ENCODE measurements around the gene HIVEP1.
A peak's percentile ranks its signal among the peaks of the same experiment; 100 is the strongest.

The HIVEP1 gene

GRCh38 chr6:12012038-12012557 is at the start of gene HIVEP1:
Gene HIVEP1 (plus strand): TSS chr6:12012312. CDS start chr6:12015629, 3,317 bp downstream.
- ChIA-PET POLR2A (interaction anchor here (2.0 to 2.4 kb wide), 2 partner anchors 242 to 246 kb away, joined by 6 to 7 read pairs; no protein-coding TSS in a partner anchor), CTCF (interaction anchor here (0.9 kb wide), 1 partner anchor 357 kb away, joined by 4 read pairs; no protein-coding TSS in a partner anchor)
- no peak for TF ChIP-seq CTCF (IDR thresholded peaks at IDR 0.05; ENCODE audit: insufficient read depth, low read length, missing control alignments)
- peak within 1 kb of the TSS; percentile 91 for H3K4me3 ChIP-seq (ENCODE audit: low read depth, low read length)
- no peak for DNase-seq (ENCODE audit: low read depth, low spot score)

- H3K4me3 ChIP-seq (ENCODE audit: low read depth, low read length), result no peak overlapping the region
- ChIA-PET CTCF (no interaction called here), POLR2A (no interaction called here)
- no peak for TF ChIP-seq CTCF (IDR thresholded peaks at IDR 0.05; ENCODE audit: insufficient read depth, low read length, missing control alignments)
- DNase-seq (ENCODE audit: low read depth, low spot score), result no peak
These were observed 48.2 kb upstream of the HIVEP1 start for GRCh38 chr6:11963756-11964500.

GRCh38 chr6:11964729-11965335 is 47.3 kb upstream of the HIVEP1 start:
- no peak overlapping the region for H3K4me3 ChIP-seq (ENCODE audit: low read depth, low read length)
- CTCF ChIA-PET, result no interaction called here
- no peak for TF ChIP-seq CTCF (IDR thresholded peaks at IDR 0.05; ENCODE audit: insufficient read depth, low read length, missing control alignments)
- DNase-seq (ENCODE audit: low read depth, low spot score), result no peak
- POLR2A ChIA-PET, result no interaction called here

GRCh38 chr6:11965499-11965898 is 46.6 kb upstream of the HIVEP1 start:
- TF ChIP-seq CTCF (IDR thresholded peaks at IDR 0.05; ENCODE audit: insufficient read depth, low read length, missing control alignments), result no peak
- ChIA-PET POLR2A (no interaction called here), CTCF (interaction anchor here (0.5 kb wide), 1 partner anchor 476 kb away, joined by 4 read pairs; no protein-coding TSS in a partner anchor)
- no peak for DNase-seq (ENCODE audit: low read depth, low spot score)
- no peak overlapping the region for H3K4me3 ChIP-seq (ENCODE audit: low read depth, low read length)

DNA sequence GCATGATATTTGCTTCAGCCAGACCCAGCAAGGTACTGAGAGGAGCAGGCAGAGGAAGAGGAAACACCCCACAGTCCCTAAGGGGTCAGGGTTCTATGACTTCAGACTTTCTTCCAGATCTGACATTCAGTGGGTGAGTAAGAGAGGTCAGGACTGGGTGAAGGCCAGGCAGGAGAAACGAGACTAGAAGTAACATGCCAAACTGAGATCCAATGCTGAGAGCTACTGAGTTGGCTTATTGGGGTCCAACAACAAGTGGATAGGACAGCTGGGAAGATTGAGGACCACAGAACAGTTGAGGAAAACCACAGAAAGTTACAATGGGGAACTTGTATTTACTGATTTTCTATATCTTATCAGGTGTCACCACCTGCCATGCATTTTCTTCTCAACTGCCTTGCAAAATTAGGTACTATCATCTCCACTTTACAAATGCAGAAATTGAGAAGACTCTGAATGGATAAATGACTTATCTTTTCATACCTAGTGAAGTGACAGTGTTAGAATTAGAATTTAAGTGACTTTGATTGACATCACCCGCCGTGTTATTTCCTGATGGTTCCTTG is 43.8 kb upstream of the HIVEP1 start:
- POLR2A ChIA-PET, result no interaction called here
- CTCF ChIA-PET, result interaction anchor here (0.5 to 1.3 kb wide), 3 partner anchors 18 to 289 kb away, joined by 3 read pairs; no protein-coding TSS in a partner anchor
- DNase-seq (ENCODE audit: low read depth, low spot score), result no peak
- no peak for TF ChIP-seq CTCF (IDR thresholded peaks at IDR 0.05; ENCODE audit: insufficient read depth, low read length, missing control alignments)
- no peak overlapping the region for H3K4me3 ChIP-seq (ENCODE audit: low read depth, low read length)

DNA sequence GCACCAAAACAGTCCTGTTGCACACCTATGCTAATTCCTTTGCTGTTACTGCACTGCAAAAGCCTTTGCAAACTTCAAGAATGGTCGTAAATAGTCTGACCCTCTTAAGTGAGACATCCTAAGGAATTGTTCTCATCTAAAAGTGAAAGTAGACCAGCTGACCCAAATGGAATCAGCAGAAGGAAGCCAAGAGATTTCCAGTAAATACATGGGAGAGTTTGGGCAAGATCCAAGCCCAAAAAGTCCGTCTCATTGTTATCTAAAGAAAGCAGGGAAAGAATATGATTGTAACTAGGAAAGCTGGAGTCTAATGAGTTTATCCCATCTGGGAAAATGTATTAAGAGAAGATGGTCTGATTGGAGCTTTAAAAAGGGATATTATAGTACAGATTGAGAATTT is 43.0 kb upstream of the HIVEP1 start:
- ChIA-PET CTCF (no interaction called here), POLR2A (no interaction called here)
- peak; percentile 9 for DNase-seq (ENCODE audit: low read depth, low spot score)
- TF ChIP-seq CTCF (IDR thresholded peaks at IDR 0.05; ENCODE audit: insufficient read depth, low read length, missing control alignments), result no peak
- no peak overlapping the region for H3K4me3 ChIP-seq (ENCODE audit: low read depth, low read length)
